Measurements from ENCODE around the gene DDAH1.

DDAH1 gene

GRCh38 chr1:85366391-85367170 is 98.4 kb downstream of the DDAH1 start:
- no peaks in the 10 kb centered on the region for H3K27me3 ChIP-seq (ENCODE audit: insufficient read depth, low read length, poor library complexity)
- no peaks in the 10 kb centered on the region for H3K79me2 ChIP-seq (ENCODE audit: control insufficient read depth, insufficient read depth, low read length)
- no peaks in the 10 kb centered on the region for H3K79me1 ChIP-seq (ENCODE audit: low read length)
- no peak overlapping the region for H3K4me2 ChIP-seq (ENCODE audit: low read length)
- H2BK120ac ChIP-seq (ENCODE audit: low read depth, low read length), result no peak overlapping the region
- H2BK5ac ChIP-seq (ENCODE audit: low read length), result no peak overlapping the region
- no peaks in the 10 kb centered on the region for H3K4me1 ChIP-seq (ENCODE audit: control insufficient read depth, low read depth, low read length)
- no peak overlapping the region for H3K9ac ChIP-seq (ENCODE audit: low read length)
- H3K27ac ChIP-seq (ENCODE audit: low read depth, low read length), result no peak overlapping the region
- H3K4ac ChIP-seq (ENCODE audit: low read depth, low read length), result no peak overlapping the region
- no peak overlapping the region for H3K18ac ChIP-seq (ENCODE audit: low read length)
- no peak overlapping the region for H3K23ac ChIP-seq (ENCODE audit: low read length)
- H2AK5ac ChIP-seq (ENCODE audit: low read length), result no peak overlapping the region
- no peak overlapping the region for H4K8ac ChIP-seq (ENCODE audit: low read depth, low read length)
- H3K36me3 ChIP-seq (ENCODE audit: control insufficient read depth, insufficient read depth, low read length), result no peaks in the 10 kb centered on the region
- WGBS (ENCODE audit: extremely low coverage, insufficient coverage, low lambda C conversion rate), result no CpG with 5 or more reads among the region's 3 CpGs
- no peak overlapping the region for H3K56ac ChIP-seq (ENCODE audit: low read length)
- H4K5ac ChIP-seq (ENCODE audit: low read length), result no peak overlapping the region
- no peak for DNase-seq
- H3K4me3 ChIP-seq (ENCODE audit: low read length), result no peak overlapping the region
- H2BK15ac ChIP-seq (replicated peaks; ENCODE audit: low read depth), result no peak overlapping the region

DNA sequence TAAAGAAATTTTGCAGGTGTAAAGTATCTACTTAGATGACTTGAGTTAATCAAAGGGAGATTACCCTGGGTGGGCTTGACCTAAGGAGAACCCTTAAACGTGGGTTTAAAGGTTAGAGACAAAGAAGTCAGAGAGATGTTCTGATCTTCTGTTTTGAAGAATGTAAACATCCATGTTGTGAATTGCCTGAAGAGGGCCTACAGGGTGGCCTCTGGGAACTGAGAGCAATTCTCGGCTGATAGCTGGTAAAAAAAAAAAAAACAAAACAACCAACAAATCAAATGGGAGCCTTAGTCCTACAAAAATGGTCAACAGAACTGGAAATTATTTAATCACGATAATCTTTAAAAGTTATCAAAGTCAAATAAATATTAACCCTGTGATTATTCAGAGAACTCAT is 99.1 kb downstream of the DDAH1 start:
- no CpG with 5 or more reads among the region's 3 CpGs for WGBS (ENCODE audit: extremely low coverage, insufficient coverage, low lambda C conversion rate)
- Histone ChIP-seq H4K8ac (ENCODE audit: low read depth, low read length) (no peak overlapping the region), H2BK120ac (ENCODE audit: low read depth, low read length) (no peak overlapping the region), H3K18ac (ENCODE audit: low read length) (no peak overlapping the region), H3K79me2 (ENCODE audit: control insufficient read depth, insufficient read depth, low read length) (no peaks in the 10 kb centered on the region), H2AK5ac (ENCODE audit: low read length) (no peak overlapping the region), H3K27me3 (ENCODE audit: insufficient read depth, low read length, poor library complexity) (no peaks in the 10 kb centered on the region), H3K23ac (ENCODE audit: low read length) (no peak overlapping the region), H4K5ac (ENCODE audit: low read length) (no peak overlapping the region), H3K4me1 (ENCODE audit: control insufficient read depth, low read depth, low read length) (no peaks in the 10 kb centered on the region), H3K27ac (ENCODE audit: low read depth, low read length) (no peak overlapping the region), H3K9ac (ENCODE audit: low read length) (no peak overlapping the region), H3K79me1 (ENCODE audit: low read length) (no peaks in the 10 kb centered on the region), H3K56ac (ENCODE audit: low read length) (no peak overlapping the region), H3K36me3 (ENCODE audit: control insufficient read depth, insufficient read depth, low read length) (no peaks in the 10 kb centered on the region), H2BK5ac (ENCODE audit: low read length) (no peak overlapping the region), H3K4me2 (ENCODE audit: low read length) (no peak overlapping the region), H3K4me3 (ENCODE audit: low read length) (no peak overlapping the region), H2BK15ac (replicated peaks; ENCODE audit: low read depth) (no peak overlapping the region), H3K4ac (ENCODE audit: low read depth, low read length) (no peak overlapping the region)
- no peak for DNase-seq

DNA sequence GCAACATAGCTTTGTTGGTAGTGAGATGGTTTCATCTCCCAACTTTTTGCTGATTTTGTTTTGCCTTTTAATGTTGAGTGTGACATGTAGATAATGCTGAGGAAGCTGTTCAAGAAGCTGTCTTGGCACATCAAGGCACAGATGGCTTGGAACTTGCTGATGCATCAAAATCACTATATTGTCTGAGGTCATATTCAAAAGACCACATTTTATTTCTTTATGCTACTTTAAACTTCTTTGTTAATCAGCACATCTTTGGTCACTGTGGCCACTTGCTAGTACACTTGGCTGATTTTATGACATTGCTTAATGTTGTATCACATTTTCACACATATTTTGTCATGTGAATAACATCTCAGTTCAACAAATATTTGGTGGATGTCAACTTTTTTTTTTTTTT is 101.4 kb downstream of the DDAH1 start:
- Histone ChIP-seq H3K27me3 (ENCODE audit: insufficient read depth, low read length, poor library complexity) (no peaks in the 10 kb centered on the region), H4K5ac (ENCODE audit: low read length) (no peak overlapping the region), H3K4me2 (ENCODE audit: low read length) (no peak overlapping the region), H2BK120ac (ENCODE audit: low read depth, low read length) (no peak overlapping the region), H3K36me3 (ENCODE audit: control insufficient read depth, insufficient read depth, low read length) (no peaks in the 10 kb centered on the region), H3K56ac (ENCODE audit: low read length) (no peak overlapping the region), H3K9ac (ENCODE audit: low read length) (no peak overlapping the region), H3K4me3 (ENCODE audit: low read length) (no peak overlapping the region), H2BK5ac (ENCODE audit: low read length) (no peak overlapping the region), H3K79me2 (ENCODE audit: control insufficient read depth, insufficient read depth, low read length) (no peaks in the 10 kb centered on the region), H2AK5ac (ENCODE audit: low read length) (no peak overlapping the region), H2BK15ac (replicated peaks; ENCODE audit: low read depth) (no peak overlapping the region), H3K23ac (ENCODE audit: low read length) (no peak overlapping the region), H3K79me1 (ENCODE audit: low read length) (no peaks in the 10 kb centered on the region), H3K4me1 (ENCODE audit: control insufficient read depth, low read depth, low read length) (no peaks in the 10 kb centered on the region), H3K27ac (ENCODE audit: low read depth, low read length) (no peak overlapping the region), H3K4ac (ENCODE audit: low read depth, low read length) (no peak overlapping the region), H3K18ac (ENCODE audit: low read length) (no peak overlapping the region), H4K8ac (ENCODE audit: low read depth, low read length) (no peak overlapping the region)
- no peak for DNase-seq

DNA sequence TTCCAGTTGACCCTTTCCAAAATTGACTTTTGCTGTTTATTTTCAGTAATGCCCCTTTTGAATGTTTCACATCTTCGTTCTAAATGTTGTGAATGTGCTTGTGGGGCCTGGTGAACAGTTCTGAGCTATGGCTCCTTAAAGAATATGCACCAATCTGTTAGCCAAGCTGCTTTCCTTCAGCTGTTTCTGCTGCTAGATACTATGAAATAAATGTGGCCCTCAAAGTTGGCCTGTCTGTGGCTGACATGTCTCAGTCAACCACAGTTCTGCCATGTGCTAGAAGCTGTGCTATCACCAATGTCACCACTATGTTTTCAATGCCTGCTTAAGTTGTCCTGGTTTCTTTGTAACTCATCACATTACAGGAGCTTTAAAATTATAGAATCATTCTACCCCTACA is 101.9 kb downstream of the DDAH1 start:
- H3K18ac ChIP-seq (ENCODE audit: low read length), result no peak overlapping the region
- no peak overlapping the region for H3K9ac ChIP-seq (ENCODE audit: low read length)
- no peak for DNase-seq
- H3K56ac ChIP-seq (ENCODE audit: low read length), result no peak overlapping the region
- H3K4me2 ChIP-seq (ENCODE audit: low read length), result no peak overlapping the region
- no peak overlapping the region for H2AK5ac ChIP-seq (ENCODE audit: low read length)
- H4K8ac ChIP-seq (ENCODE audit: low read depth, low read length), result no peak overlapping the region
- H3K27me3 ChIP-seq (ENCODE audit: insufficient read depth, low read length, poor library complexity), result no peaks in the 10 kb centered on the region
- no peaks in the 10 kb centered on the region for H3K4me1 ChIP-seq (ENCODE audit: control insufficient read depth, low read depth, low read length)
- no peak overlapping the region for H2BK120ac ChIP-seq (ENCODE audit: low read depth, low read length)
- WGBS (ENCODE audit: extremely low coverage, insufficient coverage, low lambda C conversion rate), result no CpG with 5 or more reads among the region's 1 CpG
- no peaks in the 10 kb centered on the region for H3K79me2 ChIP-seq (ENCODE audit: control insufficient read depth, insufficient read depth, low read length)
- no peak overlapping the region for H2BK5ac ChIP-seq (ENCODE audit: low read length)
- H3K79me1 ChIP-seq (ENCODE audit: low read length), result no peaks in the 10 kb centered on the region
- H2BK15ac ChIP-seq (replicated peaks; ENCODE audit: low read depth), result no peak overlapping the region
- H3K4me3 ChIP-seq (ENCODE audit: low read length), result no peak overlapping the region
- H3K27ac ChIP-seq (ENCODE audit: low read depth, low read length), result no peak overlapping the region
- no peak overlapping the region for H4K5ac ChIP-seq (ENCODE audit: low read length)
- H3K23ac ChIP-seq (ENCODE audit: low read length), result no peak overlapping the region
- no peaks in the 10 kb centered on the region for H3K36me3 ChIP-seq (ENCODE audit: control insufficient read depth, insufficient read depth, low read length)
- H3K4ac ChIP-seq (ENCODE audit: low read depth, low read length), result no peak overlapping the region

- no peak overlapping the region for H2BK15ac ChIP-seq (replicated peaks; ENCODE audit: low read depth)
- no peak overlapping the region for H4K5ac ChIP-seq (ENCODE audit: low read length)
- H3K27ac ChIP-seq (ENCODE audit: low read depth, low read length), result no peak overlapping the region
- no peaks in the 10 kb centered on the region for H3K4me1 ChIP-seq (ENCODE audit: control insufficient read depth, low read depth, low read length)
- no peak overlapping the region for H3K56ac ChIP-seq (ENCODE audit: low read length)
- no peak overlapping the region for H3K18ac ChIP-seq (ENCODE audit: low read length)
- no peak overlapping the region for H4K8ac ChIP-seq (ENCODE audit: low read depth, low read length)
- no peaks in the 10 kb centered on the region for H3K36me3 ChIP-seq (ENCODE audit: control insufficient read depth, insufficient read depth, low read length)
- H3K79me2 ChIP-seq (ENCODE audit: control insufficient read depth, insufficient read depth, low read length), result no peaks in the 10 kb centered on the region
- no peak overlapping the region for H3K9ac ChIP-seq (ENCODE audit: low read length)
- no peak overlapping the region for H3K4ac ChIP-seq (ENCODE audit: low read depth, low read length)
- no peak for DNase-seq
- H3K79me1 ChIP-seq (ENCODE audit: low read length), result no peaks in the 10 kb centered on the region
- no peaks in the 10 kb centered on the region for H3K27me3 ChIP-seq (ENCODE audit: insufficient read depth, low read length, poor library complexity)
- no peak overlapping the region for H2BK5ac ChIP-seq (ENCODE audit: low read length)
- no peak overlapping the region for H3K4me2 ChIP-seq (ENCODE audit: low read length)
- no peak overlapping the region for H2BK120ac ChIP-seq (ENCODE audit: low read depth, low read length)
- no peak overlapping the region for H3K23ac ChIP-seq (ENCODE audit: low read length)
- no peak overlapping the region for H2AK5ac ChIP-seq (ENCODE audit: low read length)
- H3K4me3 ChIP-seq (ENCODE audit: low read length), result no peak overlapping the region
These were observed 103.2 kb downstream of the DDAH1 start for GRCh38 chr1:85361606-85362296.

Data from mesendoderm (in vitro differentiated cells).